NOMO-1 treated with DMSO at 0.1 percent for 48 hours (cell line): ENCODE data around the gene TKFC.
"Not testable (repeated sequence)": the region's sequence is repeated elsewhere in the genome, so short reads cannot be mapped to it uniquely, and the experiment has no call there.

Experiments
- DNase-seq: peaks from one replicate; lab custom pipeline; 2025; ENCODE audit not compliant: unreplicated experiment; lab: John Stamatoyannopoulos, UW

The TKFC gene

GRCh38 chr11:61364012-61364675 lies 31.1 kb downstream of the TKFC start:
- DNase-seq, result no peak

- DNase-seq, result no peak
Measured at GRCh38 chr11:61367406-61367805, 34.4 kb downstream of the TKFC start.

GRCh38 chr11:61368646-61369045 lies 35.6 kb downstream of the TKFC start:
- DNase-seq, result no peak

GRCh38 chr11:61369372-61370348 lies 36.6 kb downstream of the TKFC start:
- DNase-seq, result no peak

GRCh38 chr11:61370349-61371005 lies 37.4 kb downstream of the TKFC start:
- DNase-seq, result no peak

- no peak for DNase-seq
Measured at GRCh38 chr11:61372659-61373420, 39.8 kb downstream of the TKFC start.

GRCh38 chr11:61375761-61376108 lies 42.7 kb downstream of the TKFC start:
- no peak for DNase-seq

GRCh38 chr11:61377461-61378160 lies 44.6 kb downstream of the TKFC start:
- DNase-seq, result no peak

- peak; percentile 86 for DNase-seq
Measured at GRCh38 chr11:61378713-61379313, 45.8 kb downstream of the TKFC start.

GRCh38 chr11:61380884-61381283 lies 47.9 kb downstream of the TKFC start:
- DNase-seq, result no peak

- not testable (repeated sequence) for DNase-seq
Measured at GRCh38 chr11:61383859-61384258, 50.8 kb downstream of the TKFC start.

- no peak for DNase-seq
Measured at GRCh38 chr11:61384271-61385242, 51.5 kb downstream of the TKFC start.

GRCh38 chr11:61390161-61390560 lies 57.1 kb downstream of the TKFC start:
- no peak for DNase-seq

GRCh38 chr11:61392981-61393595 lies 60.1 kb downstream of the TKFC start:
- DNase-seq, result peak; percentile 19
